GM23338 (cell line): ENCODE measurements around the gene DAGLA. TPM values are rescaled to one million over a fixed set of nuclear protein-coding genes. Genes with fewer than 3 reads are reported as not detected.
A peak's percentile ranks its signal among the peaks of the same experiment; 100 is the strongest.
"Not testable (repeated sequence)": the region's sequence is repeated elsewhere in the genome, so short reads cannot be mapped to it uniquely, and the experiment has no call there.

Experiments used
- ATAC-seq: fragments of 200-7000 bp; cut with Tn5 transposase; 3 replicates; pipeline ENCODE4 v1.9.1; 2020
- DNase-seq: peaks from one replicate; pipeline ENCODE4 v3.0.0-alpha.2; 2015; ENCODE audit warnings: low spot score
- H2AFZ ChIP-seq: fragments of 200-600 bp; sonication (generic); 2 replicates; pipeline ENCODE4 v1.8.0; 2016; ENCODE audit warnings: antibody characterized with exemption, mild to moderate bottlenecking, moderate library complexity
- H3F3A ChIP-seq: fragments of 200-600 bp; sonication (generic); replicated peaks from 2 replicates; pipeline ENCODE4 v1.8.0; 2017; ENCODE audit warnings: antibody characterized with exemption, mixed run types, low read depth
- H3K27ac ChIP-seq: fragments of 200-600 bp; sonication (generic); 2 replicates; pipeline ENCODE4 v1.6.1; 2016; ENCODE audit warnings: low read depth
- H3K27me3 ChIP-seq: fragments of 200-600 bp; sonication (generic); 2 replicates; pipeline ENCODE4 v1.8.0; 2016; ENCODE audit warnings: mild to moderate bottlenecking, mixed run types, moderate library complexity; ENCODE audit not compliant: insufficient read depth
- H3K36me3 ChIP-seq: fragments of 200-600 bp; sonication (generic); 2 replicates; pipeline ENCODE4 v1.8.0; 2016; ENCODE audit warnings: mild to moderate bottlenecking; ENCODE audit not compliant: insufficient read depth
- H3K4me1 ChIP-seq: fragments of 200-600 bp; sonication (generic); 2 replicates; pipeline ENCODE4 v1.8.0; 2016; ENCODE audit warnings: mild to moderate bottlenecking, moderate library complexity; ENCODE audit not compliant: insufficient read depth
- H3K4me2 ChIP-seq: fragments of 200-600 bp; sonication (generic); 2 replicates; pipeline ENCODE4 v1.7.1; 2017; ENCODE audit warnings: mixed run types
- H3K4me3 ChIP-seq: fragments of 200-600 bp; sonication (generic); 2 replicates; pipeline ENCODE4 v1.6.1; 2016; ENCODE audit warnings: mixed run types
- H3K79me2 ChIP-seq: fragments of 200-600 bp; sonication (generic); replicated peaks from 2 replicates; pipeline ENCODE4 v1.8.0; 2017; ENCODE audit warnings: mild to moderate bottlenecking; ENCODE audit not compliant: insufficient read depth
- H3K9me2 ChIP-seq: fragments of 200-600 bp; sonication (generic); 2 replicates; pipeline ENCODE4 v1.8.0; 2017; ENCODE audit not compliant: insufficient read depth
- H4K20me1 ChIP-seq: fragments of 200-600 bp; sonication (generic); replicated peaks from 2 replicates; pipeline ENCODE4 v1.8.0; 2017; ENCODE audit warnings: mild to moderate bottlenecking; ENCODE audit not compliant: insufficient read depth
- H3K27ac Mint-ChIP-seq: 2 replicates; pipeline ENCODE4 v1.8.0; 2020; ENCODE audit warnings: inconsistent platforms, mild to moderate bottlenecking, moderate library complexity, mixed read lengths
- H3K27me3 Mint-ChIP-seq: 3 replicates; pipeline ENCODE4 v1.8.0; 2022; ENCODE audit warnings: low read depth, mild to moderate bottlenecking, moderate library complexity, mixed read lengths, inconsistent platforms; ENCODE audit not compliant: insufficient read depth, poor library complexity
- H3K36me3 Mint-ChIP-seq: 3 replicates; pipeline ENCODE4 v1.8.0; 2021; ENCODE audit warnings: low read depth, mild to moderate bottlenecking, inconsistent platforms, moderate library complexity, mixed read lengths
- H3K4me1 Mint-ChIP-seq: 3 replicates; pipeline ENCODE4 v1.8.0; 2020; ENCODE audit warnings: mild to moderate bottlenecking, inconsistent platforms, mixed read lengths
- H3K4me3 Mint-ChIP-seq: 3 replicates; pipeline ENCODE4 v1.8.0; 2021; ENCODE audit warnings: moderate library complexity, mild to moderate bottlenecking, inconsistent platforms, mixed read lengths
- H3K9me3 Mint-ChIP-seq: 3 replicates; pipeline ENCODE4 v1.8.0; 2020; ENCODE audit warnings: moderate library complexity, mild to moderate bottlenecking, inconsistent platforms, mixed read lengths
- CTCF ChIP-seq, 2 experiments: fragments of 200-600 bp in 1 of 2; sonication (generic) in 1 of 2; conservative IDR thresholded peaks; 2 replicates each; pipeline versions ENCODE4 v1.5.1 to v1.6.1; 2016 to 2017; ENCODE audit warnings: antibody characterized with exemption in 2 of 2, low read depth in 2 of 2, mild to moderate bottlenecking in 2 of 2, moderate library complexity in 1 of 2
- EZH2 ChIP-seq: fragments of 200-600 bp; sonication (generic); IDR thresholded peaks from one replicate; pipeline ENCODE4 v1.8.0; 2017; ENCODE audit warnings: antibody characterized with exemption, mild to moderate bottlenecking, low read depth; ENCODE audit not compliant: unreplicated experiment
- EZH2phosphoT487 ChIP-seq: fragments of 200-600 bp; sonication (generic); IDR thresholded peaks from one replicate; pipeline ENCODE4 v1.8.1; 2018; ENCODE audit warnings: antibody characterized with exemption; ENCODE audit not compliant: unreplicated experiment
- JUNB ChIP-seq: IDR thresholded peaks from one replicate; pipeline ENCODE4 v1.6.1; 2016; ENCODE audit warnings: antibody characterized with exemption; ENCODE audit not compliant: unreplicated experiment
- POLR2AphosphoS5 ChIP-seq: IDR thresholded peaks from 2 replicates; pipeline ENCODE4 v1.6.1; 2016; ENCODE audit warnings: antibody characterized with exemption, low read depth
- ZNF331 ChIP-seq: fragments of 250-450 bp; sonication (Bioruptor Pico); IDR thresholded peaks from 2 replicates; pipeline ENCODE4 v1.5.0; 2020; ENCODE audit warnings: low read depth, mild to moderate bottlenecking, moderate library complexity
- ZNF462 ChIP-seq: fragments of 250-450 bp; sonication (Bioruptor Pico); IDR thresholded peaks from 2 replicates; pipeline ENCODE4 v1.5.0; 2020; ENCODE audit warnings: mild to moderate bottlenecking, moderate library complexity
- polyA plus RNA-seq: library from polyadenylated mRNA; unstranded; fragments of >200 nt; fragmentation: Nextera tagmentation; extraction: Ambion mirVana; gene quantifications from 2 replicates; pipeline ENCODE4 v1.2.1, GENCODE V29; 2016
- total RNA-seq: library from RNA; depleted of rRNA; stranded (reverse); fragments of >200 nt; shearing (Covaris generic); gene quantifications from 2 replicates; pipeline ENCODE4 v1.2.3, GENCODE V29; 2014

Gene DAGLA
- total and polyA plus RNA-seq, 2 experiments from 2014 or later = 0.55 to 2.5 TPM

GRCh38 chr11:61670626-61671025, 9.6 kb upstream of the DAGLA start (continued):
- TF ChIP-seq EZH2phosphoT487 (no peak), POLR2AphosphoS5 (no peak)

- Histone ChIP-seq H3K27ac (no peak overlapping the region), H4K20me1 (0 out of 2 replicates have a peak, but pooled peaks cover 5% of the 10 kb centered on the region), H3K27me3 (no peaks in the 10 kb centered on the region), H3K4me3 (no peak overlapping the region), H3K9me2 (no peaks in the 10 kb centered on the region), H3K4me2 (no peak overlapping the region), H3K4me1 (no peaks in the 10 kb centered on the region), H3F3A (no peaks in the 10 kb centered on the region), H3K36me3 (no peaks in the 10 kb centered on the region), H2AFZ (no peak overlapping the region), H3K79me2 (no peaks in the 10 kb centered on the region)
- DNase-seq = peak; percentile 75
- H3K27me3 Mint-ChIP-seq = peaks cover 16% of the 10 kb centered on the region
- no peak overlapping the region for H3K27ac Mint-ChIP-seq
- peaks cover 10% of the 10 kb centered on the region for H3K4me1 Mint-ChIP-seq
- H3K9me3 Mint-ChIP-seq = no peaks in the 10 kb centered on the region
- peak; percentile 93 for ATAC-seq
- no peaks in the 10 kb centered on the region; the same call in 2 of the 3 replicates for H3K36me3 Mint-ChIP-seq
- no peak for TF ChIP-seq EZH2phosphoT487
- peak; percentile 71 to 73 for TF ChIP-seq CTCF (conservative IDR thresholded peaks at IDR 0.05; ENCODE audit: low read depth in 2 of 2)
- no peak for TF ChIP-seq EZH2
- H3K4me3 Mint-ChIP-seq = no peak overlapping the region
These were observed 8.7 kb upstream of the DAGLA start for GRCh38 chr11:61671527-61671926.

GRCh38 chr11:61673946-61674467, 6.2 kb upstream of the DAGLA start:
- not testable (repeated sequence) for H3K4me3 Mint-ChIP-seq, DNase-seq, H3K9me3 Mint-ChIP-seq, ATAC-seq, H4K20me1 ChIP-seq, H2AFZ ChIP-seq, H3K4me1 ChIP-seq, H3K27ac ChIP-seq, H3K27ac Mint-ChIP-seq, H3K79me2 ChIP-seq, H3K4me2 ChIP-seq, H3K36me3 ChIP-seq, H3K4me1 Mint-ChIP-seq, H3K4me3 ChIP-seq, H3F3A ChIP-seq, H3K9me2 ChIP-seq, H3K36me3 Mint-ChIP-seq, H3K27me3 ChIP-seq
- H3K27me3 Mint-ChIP-seq = peaks cover 20% of the 10 kb centered on the region

- no peaks in the 10 kb centered on the region; the same call in 2 of the 3 replicates for H3K36me3 Mint-ChIP-seq
These were observed 4.4 kb upstream of the DAGLA start for GRCh38 chr11:61675826-61676225.

More at GRCh38 chr11:61675826-61676225, 4.4 kb upstream of the DAGLA start:
- H3K27ac ChIP-seq = no peak overlapping the region
- H4K20me1 ChIP-seq = 0 out of 2 replicates have a peak, but pooled peaks cover 5% of the 10 kb centered on the region
- H3K4me2 ChIP-seq = no peak overlapping the region
- H3K27me3 ChIP-seq = peaks cover 3% of the 10 kb centered on the region; the same call in 1 of the 2 replicates
- no peaks in the 10 kb centered on the region for H3K36me3 ChIP-seq
- H3K79me2 ChIP-seq = no peaks in the 10 kb centered on the region
- peaks cover 17% of the 10 kb centered on the region for H3K27me3 Mint-ChIP-seq
- no peaks in the 10 kb centered on the region for H3K9me3 Mint-ChIP-seq
- no peak overlapping the region for H3K27ac Mint-ChIP-seq
- H3K4me3 ChIP-seq = no peak overlapping the region
- no peak for DNase-seq
- no peaks in the 10 kb centered on the region; the same call in 1 of the 2 replicates for H3K4me1 ChIP-seq
- TF ChIP-seq JUNB = no peak
- no peak for TF ChIP-seq EZH2
- TF ChIP-seq POLR2AphosphoS5 = no peak
- no peak for TF ChIP-seq ZNF331 (CRISPR knock-in tag)
- TF ChIP-seq ZNF462 (CRISPR knock-in tag) = no peak
- H3K9me2 ChIP-seq = no peaks in the 10 kb centered on the region
- H3F3A ChIP-seq = no peaks in the 10 kb centered on the region
- peaks cover 12% of the 10 kb centered on the region for H3K4me1 Mint-ChIP-seq
- ATAC-seq = no peak
- no peak overlapping the region for H3K4me3 Mint-ChIP-seq
- H2AFZ ChIP-seq = 0 out of 2 replicates have a peak overlapping the region, but pooled peaks have one; percentile 32
